Measurements from ENCODE around the gene ATXN7L1.

DNA sequence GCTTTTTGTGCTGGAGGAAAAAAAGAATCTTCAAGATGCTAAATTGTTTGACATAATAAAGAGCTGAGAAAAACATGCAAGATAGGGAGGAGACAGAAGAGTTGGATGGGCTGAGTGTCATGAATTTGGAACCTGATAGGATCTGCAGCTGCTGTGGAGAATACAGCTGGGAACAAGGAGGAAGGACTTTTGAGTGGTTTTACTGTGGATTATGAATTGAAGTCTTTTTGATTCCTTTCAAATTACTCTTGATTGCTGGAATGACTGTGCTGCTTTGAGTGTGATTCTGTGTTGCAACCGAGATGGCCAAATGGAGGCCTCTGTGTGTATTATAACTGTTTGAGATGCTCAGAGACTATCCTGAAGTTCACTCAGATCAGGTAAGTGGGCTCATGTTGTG is 299.1 kb downstream of the ATXN7L1 start:
- TF ChIP-seq POLR2A (IDR thresholded peaks at IDR 0.05; ENCODE audit: low read depth, low read length): no peak
- TF ChIP-seq POLR2AphosphoS5 (IDR thresholded peaks at IDR 0.05; ENCODE audit: low read depth, low read length): no peak
